ENCODE data around the gene RCOR1.
A peak's percentile ranks its signal among the peaks of the same experiment; 100 is the strongest.

RCOR1 gene

GRCh38 chr14:102738373-102739189 is 146.1 kb downstream of the RCOR1 start:
- Mint-ChIP-seq H3K9me3 (no peaks in the 10 kb centered on the region), H3K4me3 (no peak overlapping the region), H3K27ac (no peak overlapping the region), H3K27me3 (no peaks in the 10 kb centered on the region), H3K4me1 (ENCODE audit: low read depth in 2 of 2) (peaks cover 2 to 4% of the 10 kb centered on the region in 2 donors), H3K36me3 (ENCODE audit: insufficient read depth) (peaks cover 7% of the 10 kb centered on the region)
- DNase-seq (no peak), ATAC-seq (replicated peaks) (no peak)

GRCh38 chr14:102739190-102739469 is 146.7 kb downstream of the RCOR1 start:
- DNase-seq (no peak), ATAC-seq (replicated peaks) (no peak)
- Mint-ChIP-seq H3K27ac (no peak overlapping the region), H3K4me3 (no peak overlapping the region), H3K4me1 (ENCODE audit: low read depth in 2 of 2) (peaks cover 0 to 4% of the 10 kb centered on the region in 2 donors), H3K27me3 (no peaks in the 10 kb centered on the region), H3K36me3 (ENCODE audit: insufficient read depth) (peaks cover 4% of the 10 kb centered on the region), H3K9me3 (no peaks in the 10 kb centered on the region)

- Mint-ChIP-seq H3K36me3 (ENCODE audit: insufficient read depth) (no peaks in the 10 kb centered on the region), H3K9me3 (no peaks in the 10 kb centered on the region), H3K27ac (no peak overlapping the region), H3K4me3 (no peak overlapping the region), H3K4me1 (ENCODE audit: low read depth in 2 of 2) (no peaks in the 10 kb centered on the region), H3K27me3 (no peaks in the 10 kb centered on the region)
- ATAC-seq (replicated peaks) (no peak), DNase-seq (no peak)
These were observed 154.4 kb downstream of the RCOR1 start for GRCh38 chr14:102746634-102747438.

GRCh38 chr14:102748806-102749205 is 156.4 kb downstream of the RCOR1 start:
- no peak overlapping the region for H3K4me3 Mint-ChIP-seq
- no peaks in the 10 kb centered on the region for H3K36me3 Mint-ChIP-seq (ENCODE audit: insufficient read depth)
- no peaks in the 10 kb centered on the region for H3K27me3 Mint-ChIP-seq
- H3K9me3 Mint-ChIP-seq: no peaks in the 10 kb centered on the region
- DNase-seq (no peak), ATAC-seq (replicated peaks) (no peak)
- no peak overlapping the region for H3K27ac Mint-ChIP-seq
- no peaks in the 10 kb centered on the region for H3K4me1 Mint-ChIP-seq (ENCODE audit: low read depth in 2 of 2)

- ATAC-seq (replicated peaks) (no peak), DNase-seq (no peak)
- Mint-ChIP-seq H3K4me1 (ENCODE audit: low read depth in 2 of 2) (no peaks in the 10 kb centered on the region), H3K36me3 (ENCODE audit: insufficient read depth) (no peaks in the 10 kb centered on the region), H3K4me3 (no peak overlapping the region), H3K27me3 (no peaks in the 10 kb centered on the region), H3K9me3 (no peaks in the 10 kb centered on the region), H3K27ac (no peak overlapping the region)
These were observed 157.2 kb downstream of the RCOR1 start for GRCh38 chr14:102749393-102750305.

- ATAC-seq (replicated peaks): no peak
- Mint-ChIP-seq H3K36me3 (ENCODE audit: insufficient read depth) (no peaks in the 10 kb centered on the region), H3K27me3 (no peaks in the 10 kb centered on the region), H3K27ac (no peak overlapping the region), H3K9me3 (no peaks in the 10 kb centered on the region), H3K4me3 (no peak overlapping the region), H3K4me1 (ENCODE audit: low read depth in 2 of 2) (peaks cover 0 to 2% of the 10 kb centered on the region in 2 donors)
- DNase-seq: no peak
These were observed 157.9 kb downstream of the RCOR1 start for GRCh38 chr14:102750376-102750775.

GRCh38 chr14:102751088-102751487 is 158.6 kb downstream of the RCOR1 start:
- no peaks in the 10 kb centered on the region for H3K9me3 Mint-ChIP-seq
- H3K4me3 Mint-ChIP-seq: no peak overlapping the region
- peaks cover 0 to 2% of the 10 kb centered on the region in 2 donors for H3K4me1 Mint-ChIP-seq (ENCODE audit: low read depth in 2 of 2)
- H3K36me3 Mint-ChIP-seq (ENCODE audit: insufficient read depth): no peaks in the 10 kb centered on the region
- ATAC-seq (replicated peaks) (no peak), DNase-seq (no peak)
- H3K27me3 Mint-ChIP-seq: no peaks in the 10 kb centered on the region
- H3K27ac Mint-ChIP-seq: no peak overlapping the region

GRCh38 chr14:102752239-102752847 is 159.9 kb downstream of the RCOR1 start:
- no peak overlapping the region for H3K4me3 Mint-ChIP-seq
- no peaks in the 10 kb centered on the region for H3K27me3 Mint-ChIP-seq
- H3K27ac Mint-ChIP-seq: peak overlapping the region in 1 of 2 donors; percentile 6

GRCh38 chr14:102754370-102755262 is 162.2 kb downstream of the RCOR1 start:
- Mint-ChIP-seq H3K9me3 (no peaks in the 10 kb centered on the region), H3K27ac (no peak overlapping the region), H3K27me3 (no peaks in the 10 kb centered on the region), H3K4me3 (no peak overlapping the region), H3K4me1 (ENCODE audit: low read depth in 2 of 2) (peaks cover 0 to 2% of the 10 kb centered on the region in 2 donors), H3K36me3 (ENCODE audit: insufficient read depth) (no peaks in the 10 kb centered on the region)
- ATAC-seq (replicated peaks) (no peak), DNase-seq (no peak)

More at GRCh38 chr14:102752239-102752847, 159.9 kb downstream of the RCOR1 start:
- no peak for DNase-seq
- Mint-ChIP-seq H3K4me1 (ENCODE audit: low read depth in 2 of 2) (peaks cover 0 to 2% of the 10 kb centered on the region in 2 donors), H3K36me3 (ENCODE audit: insufficient read depth) (no peaks in the 10 kb centered on the region), H3K9me3 (no peaks in the 10 kb centered on the region)
- ATAC-seq (replicated peaks): no peak

GRCh38 chr14:102757646-102758045 is 165.2 kb downstream of the RCOR1 start:
- H3K36me3 Mint-ChIP-seq (ENCODE audit: insufficient read depth): no peaks in the 10 kb centered on the region
- H3K27ac Mint-ChIP-seq: peak overlapping the region in 1 of 2 donors; percentile 17
- H3K27me3 Mint-ChIP-seq: peaks cover 7 to 21% of the 10 kb centered on the region in 2 donors
- no peaks in the 10 kb centered on the region for H3K9me3 Mint-ChIP-seq
- no peak for ATAC-seq (replicated peaks)
- DNase-seq: no peak
- H3K4me1 Mint-ChIP-seq (ENCODE audit: low read depth in 2 of 2): peaks cover 0 to 4% of the 10 kb centered on the region in 2 donors
- H3K4me3 Mint-ChIP-seq: no peak overlapping the region

GRCh38 chr14:102758087-102758486 is 165.6 kb downstream of the RCOR1 start:
- DNase-seq (no peak), ATAC-seq (replicated peaks) (no peak)
- H3K4me3 Mint-ChIP-seq: no peak overlapping the region
- H3K27ac Mint-ChIP-seq: peak overlapping the region in 1 of 2 donors; percentile 17
- H3K4me1 Mint-ChIP-seq (ENCODE audit: low read depth in 2 of 2): peaks cover 0 to 4% of the 10 kb centered on the region in 2 donors
- no peaks in the 10 kb centered on the region for H3K9me3 Mint-ChIP-seq
- peaks cover 7 to 21% of the 10 kb centered on the region in 2 donors for H3K27me3 Mint-ChIP-seq
- no peaks in the 10 kb centered on the region for H3K36me3 Mint-ChIP-seq (ENCODE audit: insufficient read depth)

GRCh38 chr14:102759456-102760187 is 167.2 kb downstream of the RCOR1 start:
- Mint-ChIP-seq H3K4me1 (ENCODE audit: low read depth in 2 of 2) (peaks cover 0 to 4% of the 10 kb centered on the region in 2 donors), H3K9me3 (no peaks in the 10 kb centered on the region), H3K27me3 (peaks cover 13 to 21% of the 10 kb centered on the region in 2 donors), H3K4me3 (no peak overlapping the region), H3K27ac (no peak overlapping the region), H3K36me3 (ENCODE audit: insufficient read depth) (no peaks in the 10 kb centered on the region)
- no peak for DNase-seq
- ATAC-seq (replicated peaks): no peak
